ENCODE results near the gene GPR89A. TPM values are rescaled to one million over a fixed set of nuclear protein-coding genes. Genes with fewer than 3 reads are reported as not detected.
"Not testable (repeated sequence)": the region's sequence is repeated elsewhere in the genome, so short reads cannot be mapped to it uniquely, and the experiment has no call there.

The GPR89A gene
- total RNA-seq (2021) (21.2 to 27.2 TPM (median 21.8 TPM) in 3 replicates), Bru-seq, nascent RNA (percentile 78 among the genes with signal in this experiment)
- long read RNA-seq, experiment 1, transcript GPR89A-201 (14 exons, 2,120 nt): major isoform, 59 of 87 reads
- long read RNA-seq, experiment 1, partial matches to known transcripts: 5 of 87 reads
- long read RNA-seq, experiment 1, other reads (novel, unspliced or antisense): 20 of 87 reads
- long read RNA-seq, experiment 2, transcript GPR89A-201 (14 exons, 2,120 nt): major isoform, 12 of 27 reads
- long read RNA-seq, experiment 2, partial matches to known transcripts: 7 of 27 reads
- long read RNA-seq, experiment 2, other reads (novel, unspliced or antisense): 8 of 27 reads
- long read RNA-seq, experiment 3, transcript GPR89A-201 (14 exons, 2,120 nt): major isoform, 61 of 77 reads
- long read RNA-seq, experiment 3, partial matches to known transcripts: 2 of 77 reads
- long read RNA-seq, experiment 3, other reads (novel, unspliced or antisense): 11 of 77 reads

GRCh38 chr1:145607833-145608733 lies at the start of gene GPR89A:
GPR89A (plus strand) TSS chr1:145607988; CDS start chr1:145608134, 146 bp downstream.
- DNase-seq (ENCODE audit: low spot score): peak; percentile 97
- CTCF ChIA-PET; POLR2A ChIA-PET; H3K36me3 Mint-ChIP-seq; H3K27me3 Mint-ChIP-seq (ENCODE audit: low read depth); H3K9me3 Mint-ChIP-seq: not testable (repeated sequence)
- Mint-ChIP-seq H3K4me3 (peak within 1 kb of the TSS; percentile 74), H3K27ac (0 out of 2 replicates have a peak within 1 kb of the TSS, but pooled peaks have one; percentile 32), H3K4me1 (peaks cover 12% of the 10 kb centered on the region)
- peak; percentile 71; the same call in 1 of the 2 replicates for TF ChIP-seq ZNF416 (CRISPR knock-in tag; IDR thresholded peaks at IDR 0.05)
- peak; percentile 36; the same call in 1 of the 2 replicates for TF ChIP-seq NFYB (CRISPR knock-in tag; conservative IDR thresholded peaks at IDR 0.05; ENCODE audit: low read depth)
- TF ChIP-seq CREM (CRISPR knock-in tag; IDR thresholded peaks at IDR 0.05): peak; percentile 71; the same call in 1 of the 2 replicates
- TF ChIP-seq SP1 (CRISPR knock-in tag; conservative IDR thresholded peaks at IDR 0.05): 0 out of 2 replicates have a peak, but pooled peaks have one; percentile 33
- ATAC-seq: peak; percentile 96

GRCh38 chr1:145586820-145587219 lies 21.0 kb upstream of the GPR89A start:
- H3K9me3 Mint-ChIP-seq; ATAC-seq; POLR2A ChIA-PET; DNase-seq (ENCODE audit: low spot score); H3K4me1 Mint-ChIP-seq; CTCF ChIA-PET; H3K4me3 Mint-ChIP-seq; H3K36me3 Mint-ChIP-seq; H3K27me3 Mint-ChIP-seq (ENCODE audit: low read depth); H3K27ac Mint-ChIP-seq: not testable (repeated sequence)

GRCh38 chr1:145590806-145591205 lies 17.0 kb upstream of the GPR89A start:
- POLR2A ChIA-PET; ATAC-seq; H3K27me3 Mint-ChIP-seq (ENCODE audit: low read depth); H3K4me3 Mint-ChIP-seq; H3K36me3 Mint-ChIP-seq; H3K9me3 Mint-ChIP-seq; H3K27ac Mint-ChIP-seq; CTCF ChIA-PET; H3K4me1 Mint-ChIP-seq: not testable (repeated sequence)
- DNase-seq (ENCODE audit: low spot score): peak; percentile 65

GRCh38 chr1:145592347-145592746 lies 15.4 kb upstream of the GPR89A start:
- H3K4me1 Mint-ChIP-seq; ATAC-seq; POLR2A ChIA-PET; CTCF ChIA-PET; H3K36me3 Mint-ChIP-seq; H3K27me3 Mint-ChIP-seq (ENCODE audit: low read depth); DNase-seq (ENCODE audit: low spot score); H3K9me3 Mint-ChIP-seq; H3K27ac Mint-ChIP-seq; H3K4me3 Mint-ChIP-seq: not testable (repeated sequence)

- H3K9me3 Mint-ChIP-seq; H3K36me3 Mint-ChIP-seq; CTCF ChIA-PET; ATAC-seq; POLR2A ChIA-PET; H3K27ac Mint-ChIP-seq; H3K27me3 Mint-ChIP-seq (ENCODE audit: low read depth); DNase-seq (ENCODE audit: low spot score); H3K4me3 Mint-ChIP-seq; H3K4me1 Mint-ChIP-seq: not testable (repeated sequence)
Observed at GRCh38 chr1:145595421-145595820, 12.4 kb upstream of the GPR89A start.

- peak; percentile 33; the same call in 1 of the 2 replicates for TF ChIP-seq USF2 (CRISPR knock-in tag; IDR thresholded peaks at IDR 0.05)
- H3K27me3 Mint-ChIP-seq (ENCODE audit: low read depth); DNase-seq (ENCODE audit: low spot score); H3K4me3 Mint-ChIP-seq; ATAC-seq; POLR2A ChIA-PET; H3K36me3 Mint-ChIP-seq; CTCF ChIA-PET; H3K27ac Mint-ChIP-seq; H3K9me3 Mint-ChIP-seq; H3K4me1 Mint-ChIP-seq: not testable (repeated sequence)
Observed at GRCh38 chr1:145596236-145596635, 11.6 kb upstream of the GPR89A start.

- H3K9me3 Mint-ChIP-seq; H3K4me1 Mint-ChIP-seq; CTCF ChIA-PET; H3K27ac Mint-ChIP-seq; H3K27me3 Mint-ChIP-seq (ENCODE audit: low read depth); H3K4me3 Mint-ChIP-seq; POLR2A ChIA-PET; ATAC-seq; DNase-seq (ENCODE audit: low spot score); H3K36me3 Mint-ChIP-seq: not testable (repeated sequence)
Observed at GRCh38 chr1:145599426-145599825, 8.4 kb upstream of the GPR89A start.

All from WTC11 (cell line).